ENCODE data around the gene CDH4.

CDH4 gene

GRCh38 chr20:61499859-61500554 lies 247.9 kb downstream of the CDH4 start:
- DNase-seq = no peak

DNA sequence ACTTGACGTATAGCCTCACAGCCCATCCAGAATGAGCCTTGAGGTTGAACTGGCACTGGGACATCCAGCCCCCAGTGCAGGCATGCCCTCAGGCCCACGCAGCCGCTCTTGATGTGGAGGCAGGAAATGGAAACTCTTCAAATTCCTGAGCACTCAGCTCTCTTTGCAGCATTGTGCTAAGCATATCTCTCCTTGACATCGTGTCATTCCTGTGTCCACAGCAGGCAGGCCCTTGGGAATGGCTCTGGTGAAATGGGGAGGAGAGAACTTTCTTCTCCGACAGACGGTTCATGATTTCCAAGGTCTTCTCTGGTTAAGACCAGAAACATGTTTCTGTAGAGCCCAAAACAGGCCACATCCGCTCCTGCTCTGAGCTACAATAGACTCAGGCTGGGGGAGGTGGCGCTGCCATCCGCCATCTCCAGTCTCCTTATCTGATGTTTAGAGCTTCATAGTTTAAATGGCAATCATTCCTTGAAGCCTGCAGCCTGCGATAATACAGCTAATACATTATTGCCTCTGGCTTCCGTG lies 248.8 kb downstream of the CDH4 start:
- DNase-seq = peak; percentile 39

DNA sequence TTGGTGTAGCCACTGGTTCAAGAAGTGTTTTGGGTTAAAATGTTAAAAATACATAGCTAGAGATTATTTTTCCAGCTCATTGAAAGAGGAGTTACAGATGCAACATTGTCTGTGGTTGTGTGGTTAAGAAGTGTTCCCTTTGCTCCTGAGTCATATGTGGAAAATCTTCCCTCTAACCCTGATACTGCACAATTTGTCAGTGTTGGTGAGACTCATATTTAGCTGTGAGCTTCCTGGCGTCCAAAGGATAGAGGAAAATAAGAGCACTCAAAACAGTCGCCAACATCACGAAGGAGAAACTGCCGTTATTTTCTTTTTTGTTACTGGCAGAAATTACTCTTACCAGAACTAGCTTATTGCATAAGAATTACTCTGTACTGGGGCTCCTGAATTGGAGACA lies 250.4 kb downstream of the CDH4 start:
- DNase-seq = peak; percentile 31

DNA sequence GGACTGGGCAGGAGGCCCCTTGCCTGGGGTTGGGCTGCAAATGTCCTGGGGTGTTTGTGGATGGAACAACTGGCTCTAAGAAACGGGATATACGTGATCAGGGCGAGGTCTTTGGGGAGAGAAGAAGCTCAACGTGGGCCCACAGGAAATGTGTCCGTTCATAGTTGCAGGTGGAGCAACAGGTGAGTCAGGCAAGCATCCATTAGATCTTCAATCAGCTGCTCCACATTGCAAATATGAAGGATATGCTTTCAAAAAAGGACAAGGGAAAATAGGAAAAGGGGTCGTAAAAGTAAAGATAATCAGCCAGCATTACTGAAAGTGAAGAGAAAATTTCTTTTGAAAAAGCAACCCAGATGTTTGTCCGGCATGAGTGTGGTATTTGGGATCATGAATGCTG lies 251.0 kb downstream of the CDH4 start:
- DNase-seq = no peak

DNA sequence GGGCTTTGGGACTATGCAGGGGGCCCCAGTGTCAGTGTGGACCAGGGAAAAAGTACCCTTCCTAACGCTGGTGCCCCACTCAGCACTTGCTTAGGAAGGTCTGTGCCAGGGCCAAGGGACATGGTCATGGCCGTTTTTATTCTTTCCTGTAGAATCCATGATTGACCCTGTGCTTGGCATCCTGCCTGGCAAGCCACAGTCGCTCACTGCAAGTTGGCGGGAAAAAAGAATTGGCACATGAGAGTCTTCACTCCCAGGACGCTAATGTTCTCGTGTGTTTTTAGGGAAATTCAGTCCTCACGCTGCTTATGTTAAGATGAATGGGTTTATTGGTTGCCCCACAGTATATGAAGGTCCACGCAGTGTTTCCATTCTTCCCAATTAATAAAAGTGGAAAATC lies 253.4 kb downstream of the CDH4 start:
- no peak for DNase-seq

- DNase-seq = no peak
Measured at GRCh38 chr20:61507778-61508177, 255.7 kb downstream of the CDH4 start.

DNA sequence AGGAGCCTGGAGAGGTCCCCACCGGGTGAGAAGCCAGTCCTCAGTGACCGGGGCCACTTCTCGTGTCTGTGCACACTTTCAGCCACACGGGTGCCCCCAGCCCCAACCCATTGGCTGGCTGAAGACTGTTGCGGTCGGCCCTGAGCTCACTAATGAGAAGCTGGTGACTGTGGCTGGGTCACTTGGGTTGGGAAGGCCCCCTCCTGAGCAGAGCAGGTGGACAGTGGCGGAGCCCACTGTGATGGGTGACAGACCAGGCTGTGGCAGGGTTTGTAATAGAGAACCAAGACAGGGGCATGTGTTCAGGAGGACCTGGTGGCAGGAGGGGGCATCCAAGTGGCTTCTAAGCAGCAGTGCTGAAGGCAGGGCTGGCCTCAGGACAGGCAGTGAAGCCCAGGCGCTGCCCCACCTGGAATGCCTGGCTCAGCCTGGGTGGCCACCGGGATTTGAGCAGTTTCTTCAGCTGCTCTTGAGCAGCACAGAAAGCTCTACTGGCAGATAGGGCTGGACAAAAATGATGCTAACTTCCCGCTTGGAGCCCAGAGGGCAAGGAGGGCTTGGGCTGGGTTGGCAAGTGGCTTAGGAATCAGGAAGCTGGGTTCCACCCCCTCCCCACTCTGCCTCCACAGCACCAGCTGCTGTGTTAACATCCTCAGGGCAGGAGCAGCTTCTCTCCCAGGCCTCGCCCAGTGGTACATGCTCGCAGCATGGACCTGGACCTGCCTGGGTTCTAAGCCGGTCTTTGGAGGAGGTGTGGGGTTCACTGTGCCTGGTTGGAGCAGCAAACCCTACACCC lies 256.4 kb downstream of the CDH4 start:
- DNase-seq = no peak

DNA sequence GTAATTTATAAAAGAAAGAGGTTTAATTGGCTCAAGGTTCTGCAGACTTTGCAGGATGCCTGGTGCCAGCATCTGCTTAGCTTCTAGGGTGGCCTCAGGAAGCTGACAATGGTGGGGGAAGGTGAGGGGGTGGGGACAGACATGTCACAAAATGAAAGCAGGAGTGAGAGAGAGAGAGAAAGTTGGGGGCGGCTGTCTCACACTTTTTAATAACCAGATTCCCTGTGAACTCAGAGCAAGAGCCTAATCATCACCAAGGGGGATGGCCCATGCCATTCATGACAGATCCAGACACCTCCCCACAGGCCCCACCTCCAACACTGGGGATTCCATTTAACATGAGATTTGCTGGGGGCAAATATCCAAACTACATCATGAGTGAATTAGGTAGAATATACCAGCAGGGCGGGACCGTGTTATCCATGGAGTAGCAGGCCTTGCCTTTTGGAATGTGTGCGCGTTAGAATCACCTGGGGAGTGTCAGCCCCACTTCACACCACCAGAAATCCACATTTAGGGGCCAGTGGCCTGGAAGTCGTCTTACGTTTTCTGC lies 258.8 kb downstream of the CDH4 start:
- DNase-seq = no peak

- DNase-seq = no peak
Measured at GRCh38 chr20:61512475-61512874, 260.4 kb downstream of the CDH4 start.

DNA sequence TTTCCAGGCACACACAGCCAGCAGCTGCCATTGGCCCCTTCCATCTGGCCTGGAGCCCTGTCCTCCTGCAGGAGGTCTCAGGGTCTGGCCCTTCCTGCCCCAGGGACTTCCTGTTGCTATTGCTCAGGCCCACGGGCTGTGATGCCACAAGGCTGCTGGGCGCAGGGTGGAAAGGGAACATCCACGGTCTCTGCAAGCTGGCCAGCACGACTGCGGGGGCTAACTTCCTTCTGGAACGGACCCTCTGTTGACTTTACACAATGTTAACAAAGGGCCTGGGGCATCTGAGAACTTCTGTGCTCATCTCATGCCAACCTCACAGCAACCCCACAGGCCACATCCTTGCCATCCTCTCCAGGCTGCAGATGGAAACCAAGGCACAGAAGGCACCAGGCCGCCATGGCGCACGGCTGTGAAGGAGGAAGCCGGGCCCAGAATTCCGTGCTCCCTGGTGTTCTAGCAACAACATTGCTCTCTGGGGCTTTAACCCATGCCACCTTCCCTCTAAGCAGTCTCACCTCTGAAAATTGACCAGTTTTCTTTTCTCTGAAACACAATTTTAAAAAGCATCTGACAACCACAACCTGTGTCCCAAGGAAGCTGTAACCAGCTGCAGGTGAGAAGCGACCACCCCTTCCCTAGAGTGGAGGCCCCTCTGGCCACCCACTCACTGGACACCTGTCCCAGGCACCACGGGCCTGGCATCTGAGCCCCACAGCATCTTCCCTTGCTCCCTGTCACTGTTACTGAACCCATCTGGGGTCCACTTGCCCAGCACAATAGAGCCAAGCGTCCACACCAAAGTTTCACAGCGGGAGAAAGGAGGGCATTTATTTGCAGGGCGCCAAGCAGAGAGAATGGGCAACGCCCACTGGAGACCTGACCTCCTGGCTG lies 261.3 kb downstream of the CDH4 start:
- no peak for DNase-seq

DNA sequence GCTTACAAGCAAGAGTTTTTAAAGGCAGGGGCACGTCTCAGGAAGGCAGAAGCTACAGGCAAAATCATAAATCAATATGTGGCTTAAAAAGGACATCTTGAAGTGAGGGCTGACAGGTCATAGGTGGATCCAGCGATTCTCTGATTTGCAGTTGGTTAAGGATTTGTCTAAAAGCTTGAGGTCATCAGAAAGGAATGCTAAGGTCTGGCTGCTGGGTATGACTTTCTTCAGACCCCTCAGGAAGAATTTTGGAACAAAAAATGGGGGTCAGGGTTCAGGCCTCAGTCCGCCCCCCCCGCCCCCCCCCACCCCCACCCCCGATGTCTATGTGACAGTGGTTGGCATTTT lies 261.9 kb downstream of the CDH4 start:
- no peak for DNase-seq

DNA sequence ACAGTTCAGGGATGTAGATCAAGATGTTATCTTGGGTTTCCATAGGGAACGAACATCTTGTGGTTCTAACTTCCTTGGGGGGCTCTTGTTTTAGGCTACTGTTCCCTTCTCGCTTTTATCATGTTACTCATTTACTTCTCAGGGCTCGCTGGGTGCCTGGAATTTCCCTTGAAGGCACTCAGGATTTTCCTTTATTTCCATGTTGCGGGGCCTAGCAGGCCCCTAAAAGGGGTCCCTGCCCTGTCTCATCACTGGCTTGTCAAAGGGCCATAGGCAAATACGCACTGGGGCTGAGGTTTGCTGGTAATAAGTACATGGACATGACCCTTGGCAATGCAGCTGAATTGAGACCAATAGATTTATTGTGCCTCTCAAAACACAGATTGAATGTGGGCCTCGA lies 262.3 kb downstream of the CDH4 start:
- DNase-seq = no peak

DNA sequence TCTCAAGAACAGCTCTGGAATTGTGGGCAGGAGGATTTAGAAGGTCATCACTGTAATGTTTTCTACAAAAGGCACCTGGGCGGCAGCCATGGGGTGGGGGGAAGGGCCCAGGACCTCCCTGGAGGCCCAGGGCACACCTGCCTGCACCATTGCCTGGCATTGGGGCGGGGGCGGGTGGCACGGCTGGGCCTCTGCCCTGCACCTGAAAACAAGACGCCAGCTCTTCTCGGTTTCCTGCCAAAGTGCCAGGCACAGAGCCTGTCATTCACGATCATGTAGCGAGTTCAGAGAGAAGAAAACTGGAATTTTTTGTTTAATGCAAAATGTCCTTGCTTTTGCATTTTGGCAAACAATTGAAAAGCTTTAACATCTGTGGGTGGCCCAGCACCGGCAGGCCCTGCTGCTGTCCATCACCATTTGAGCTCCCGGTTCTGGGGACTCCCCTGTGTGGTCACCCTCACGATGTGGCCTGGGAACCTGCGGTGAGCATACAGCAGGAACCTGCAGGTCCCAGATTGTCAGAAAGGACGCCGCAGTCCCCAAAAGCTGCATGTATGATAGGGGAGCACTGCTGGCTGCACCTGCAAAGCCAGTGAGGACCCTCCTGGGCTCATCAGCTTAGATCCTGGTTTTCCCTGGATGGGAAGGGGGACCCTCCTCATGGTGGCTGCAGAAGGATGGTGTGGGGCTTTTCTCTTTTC lies 262.9 kb downstream of the CDH4 start:
- no peak for DNase-seq

DNA sequence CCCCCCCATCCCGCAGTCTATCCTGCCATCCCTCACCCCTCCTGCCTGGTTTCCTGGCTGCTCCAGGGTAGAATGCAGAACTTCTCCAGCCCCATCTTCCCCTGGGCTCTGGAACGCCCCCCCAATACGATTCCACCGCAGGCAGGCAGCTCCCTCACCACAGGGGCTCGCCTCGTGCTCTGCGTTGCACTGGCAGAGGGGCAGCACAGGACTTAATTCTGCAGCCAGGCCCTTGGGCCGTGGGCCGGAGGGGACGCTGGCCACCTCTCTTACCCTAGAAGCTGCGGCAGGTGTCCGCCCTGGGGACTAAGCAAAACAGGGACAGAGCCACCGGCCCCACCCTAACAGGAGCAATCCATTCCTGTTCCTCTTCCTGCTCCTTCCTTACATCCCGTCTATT lies 263.9 kb downstream of the CDH4 start:
- DNase-seq = no peak

- peak; percentile 34 for DNase-seq
Measured at GRCh38 chr20:61516346-61517208, 264.5 kb downstream of the CDH4 start.

DNA sequence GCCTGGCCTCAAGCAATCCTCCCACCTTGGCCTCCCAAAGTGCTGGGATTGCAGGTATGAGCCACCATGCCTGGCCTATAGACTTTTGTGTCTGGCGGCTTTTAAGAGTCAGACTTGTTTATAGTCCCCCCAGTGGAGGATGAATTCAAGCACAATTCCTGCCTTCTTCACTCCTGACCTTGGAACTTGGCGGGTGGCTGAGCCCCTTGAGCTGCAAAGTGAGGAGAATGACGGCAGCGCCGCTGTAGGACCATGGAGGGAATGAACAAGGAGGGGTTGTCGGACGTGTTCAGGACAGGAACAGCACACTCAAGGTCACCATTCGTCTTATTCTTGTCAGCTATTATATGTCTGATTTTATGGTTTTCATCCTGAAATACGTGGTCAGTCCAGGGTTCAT lies 265.4 kb downstream of the CDH4 start:
- no peak for DNase-seq

- no peak for DNase-seq
Measured at GRCh38 chr20:61518424-61518951, 266.4 kb downstream of the CDH4 start.

DNA sequence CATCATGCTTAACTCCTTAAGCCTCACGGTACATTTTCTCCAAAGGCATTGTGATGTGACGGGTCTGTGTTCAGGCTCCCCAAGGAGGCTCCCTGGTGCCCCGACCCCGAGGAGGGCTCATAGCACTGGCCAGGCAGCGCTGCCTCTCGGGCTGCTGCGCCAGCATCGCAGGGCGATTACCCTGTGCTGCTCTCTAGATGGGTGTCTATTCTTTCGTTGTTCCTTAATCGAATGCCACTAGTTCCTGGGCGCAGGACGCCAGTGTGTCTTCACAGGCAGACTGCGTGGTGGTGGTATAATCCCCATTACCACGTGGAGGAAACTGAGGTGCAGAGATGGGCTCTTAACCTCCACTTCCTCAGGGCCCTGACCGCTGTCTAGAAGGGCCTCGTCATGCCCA lies 267.4 kb downstream of the CDH4 start:
- no peak for DNase-seq

GRCh38 chr20:61520076-61520892 lies 268.2 kb downstream of the CDH4 start:
- no peak for DNase-seq

- DNase-seq = peak; percentile 89
Measured at GRCh38 chr20:61520893-61521460, 268.9 kb downstream of the CDH4 start.
